D341Med (cell line): ENCODE measurements around the gene RYR1.
A peak's percentile ranks its signal among the peaks of the same experiment; 100 is the strongest.
"Not testable (repeated sequence)": the region's sequence is repeated elsewhere in the genome, so short reads cannot be mapped to it uniquely, and the experiment has no call there.

Source experiments
- DNase-seq: peaks from one replicate; pipeline ENCODE4 v3.0.0; 2012; ENCODE audit warnings: low spot score

Gene RYR1

GRCh38 chr19:38427035-38427677 lies 6.3 kb upstream of the RYR1 start:
- DNase-seq, result not testable (repeated sequence)

- no peak for DNase-seq
These were observed 4.3 kb upstream of the RYR1 start for GRCh38 chr19:38429055-38429810.

GRCh38 chr19:38429811-38430156 lies 3.7 kb upstream of the RYR1 start:
- no peak for DNase-seq

- DNase-seq, result no peak
These were observed 2.6 kb upstream of the RYR1 start for GRCh38 chr19:38430931-38431330.

GRCh38 chr19:38434549-38435051 lies 1.1 kb downstream of the RYR1 start:
- DNase-seq, result no peak

GRCh38 chr19:38437295-38437694 lies 3.8 kb downstream of the RYR1 start:
- DNase-seq, result no peak

GRCh38 chr19:38437917-38438316 lies 4.4 kb downstream of the RYR1 start:
- DNase-seq, result no peak

- DNase-seq, result no peak
These were observed 7.1 kb downstream of the RYR1 start for GRCh38 chr19:38440592-38440991.

GRCh38 chr19:38441657-38442348 lies 8.3 kb downstream of the RYR1 start:
- DNase-seq, result no peak

- no peak for DNase-seq
These were observed 9.2 kb downstream of the RYR1 start for GRCh38 chr19:38442736-38443135.

- DNase-seq, result no peak
These were observed 10.0 kb downstream of the RYR1 start for GRCh38 chr19:38443458-38443999.

- DNase-seq, result no peak
These were observed 10.5 kb downstream of the RYR1 start for GRCh38 chr19:38444026-38444425.

- no peak for DNase-seq
These were observed 11.9 kb downstream of the RYR1 start for GRCh38 chr19:38445362-38445761.

- DNase-seq, result no peak
These were observed 14.7 kb downstream of the RYR1 start for GRCh38 chr19:38448225-38448624.

GRCh38 chr19:38449518-38449917 lies 16.0 kb downstream of the RYR1 start:
- DNase-seq, result no peak

- no peak for DNase-seq
These were observed 17.5 kb downstream of the RYR1 start for GRCh38 chr19:38451036-38451435.

- DNase-seq, result no peak
These were observed 18.1 kb downstream of the RYR1 start for GRCh38 chr19:38451629-38452028.

GRCh38 chr19:38452430-38453366 lies 19.2 kb downstream of the RYR1 start:
- DNase-seq, result peak; percentile 56

GRCh38 chr19:38453596-38453995 lies 20.1 kb downstream of the RYR1 start:
- DNase-seq, result no peak

- no peak for DNase-seq
These were observed 21.5 kb downstream of the RYR1 start for GRCh38 chr19:38455031-38455430.

GRCh38 chr19:38457202-38457601 lies 23.7 kb downstream of the RYR1 start:
- DNase-seq, result no peak
